Measurements from ENCODE around the gene HCK. TPM values are rescaled to one million over a fixed set of nuclear protein-coding genes. Genes with fewer than 3 reads are reported as not detected.
"Not testable (repeated sequence)": the region's sequence is repeated elsewhere in the genome, so short reads cannot be mapped to it uniquely, and the experiment has no call there.

Gene HCK
- total RNA-seq, 4 donors from 2014 or later: 8.0 to 56.1 (median 10.5) TPM

GRCh38 chr20:32031007-32031958, 20.8 kb upstream of the HCK start:
- TF ChIP-seq CTCF (IDR thresholded peaks at IDR 0.05) (peak; percentile 65 to 94 (median 87)), POLR2A (IDR thresholded peaks at IDR 0.05) (no peak)
- no peaks in the 10 kb centered on the region for H3K27me3 ChIP-seq
- peak; percentile 49 to 84 (median 78) for DNase-seq
- H3K4me1 ChIP-seq: peaks cover 0 to 11% (median 0%) of the 10 kb centered on the region in 4 donors
- no peaks in the 10 kb centered on the region for H3K36me3 ChIP-seq
- H3K27ac ChIP-seq: no peak overlapping the region
- H3K4me3 ChIP-seq: peak overlapping the region in 3 of 4 donors; percentile 21 to 39 (median 34)
- no peaks in the 10 kb centered on the region for H3K9me3 ChIP-seq

GRCh38 chr20:32033316-32033715, 18.7 kb upstream of the HCK start:
- no peak overlapping the region for H3K4me3 ChIP-seq
- DNase-seq: no peak
- H3K36me3 ChIP-seq: no peaks in the 10 kb centered on the region
- no peak overlapping the region for H3K27ac ChIP-seq
- H3K27me3 ChIP-seq: no peaks in the 10 kb centered on the region
- TF ChIP-seq CTCF (IDR thresholded peaks at IDR 0.05) (no peak), POLR2A (IDR thresholded peaks at IDR 0.05) (no peak)
- no peaks in the 10 kb centered on the region for H3K9me3 ChIP-seq
- peaks cover 0 to 11% (median 0%) of the 10 kb centered on the region in 4 donors for H3K4me1 ChIP-seq

- DNase-seq, H3K4me3 ChIP-seq, H3K36me3 ChIP-seq, H3K9me3 ChIP-seq, H3K27me3 ChIP-seq, H3K27ac ChIP-seq: not testable (repeated sequence)
- peaks cover 0 to 11% (median 0%) of the 10 kb centered on the region in 4 donors for H3K4me1 ChIP-seq
Observed at GRCh38 chr20:32033721-32034120, 18.3 kb upstream of the HCK start.

GRCh38 chr20:32034581-32035425, 17.2 kb upstream of the HCK start:
- H3K9me3 ChIP-seq: no peaks in the 10 kb centered on the region
- H3K4me3 ChIP-seq: no peak overlapping the region
- no peaks in the 10 kb centered on the region for H3K27me3 ChIP-seq
- H3K4me1 ChIP-seq: peaks cover 0 to 11% (median 0%) of the 10 kb centered on the region in 4 donors
- H3K27ac ChIP-seq: no peak overlapping the region
- no peaks in the 10 kb centered on the region for H3K36me3 ChIP-seq
- peak in 1 of 6 experiments; percentile 7 for TF ChIP-seq CTCF (IDR thresholded peaks at IDR 0.05)
- no peak for TF ChIP-seq POLR2A (IDR thresholded peaks at IDR 0.05)
- no peak for DNase-seq

GRCh38 chr20:32035426-32035779, 16.6 kb upstream of the HCK start:
- no peak for DNase-seq
- TF ChIP-seq CTCF (IDR thresholded peaks at IDR 0.05) (no peak), POLR2A (IDR thresholded peaks at IDR 0.05) (no peak)
- Histone ChIP-seq H3K36me3 (no peaks in the 10 kb centered on the region), H3K27me3 (no peaks in the 10 kb centered on the region), H3K9me3 (no peaks in the 10 kb centered on the region), H3K4me3 (no peak overlapping the region), H3K27ac (no peak overlapping the region), H3K4me1 (peaks cover 0 to 11% (median 0%) of the 10 kb centered on the region in 4 donors)

Measured in Peyer's patch (tissue), 4 donors.